GM12878 (cell line): Measurements from ENCODE around the gene PDZRN3. TPM values are rescaled to one million over a fixed set of nuclear protein-coding genes. Genes with fewer than 3 reads are reported as not detected.

Experiments used
- ATAC-seq: fragments of 200-7000 bp; cut with Tn5 transposase; 3 replicates; pipeline ENCODE4 v1.9.1; 2020; ENCODE audit warnings: mild to moderate bottlenecking, moderate library complexity
- BruUV-seq: library from RNA; stranded (reverse); fragments of 400-500 nt; replicated peaks from 2 replicates; lab custom pipeline; 2021; lab: Mats Ljungman, UMichigan
- CTCF ChIA-PET: fragments of 300-600 bp; sonication (Branson Sonifier 250); formaldehyde crosslinking; extraction: SDS; loops from one replicate; lab custom pipeline; 2021; ENCODE audit warnings: inconsistent platforms; lab: Yijun Ruan, JAX
- POLR2A ChIA-PET: fragments of 350-600 bp; formaldehyde crosslinking; extraction: SDS; loops from one replicate; lab custom pipeline; 2021; ENCODE audit warnings: inconsistent platforms; lab: Charles Lee
- RAD21 ChIA-PET: fragments of 300-600 bp; sonication (Branson Sonifier 250); formaldehyde crosslinking; loops from one replicate; lab custom pipeline; 2023; ENCODE audit warnings: antibody characterized with exemption; ENCODE audit not compliant: unreplicated experiment; lab: Charles Lee
- SMC1A ChIA-PET: fragments of 300-600 bp; sonication (Branson Sonifier 250); formaldehyde crosslinking; loops from one replicate; lab custom pipeline; 2023; ENCODE audit not compliant: unreplicated experiment, uncharacterized antibody; lab: Charles Lee
- DNase-seq: peaks from one replicate; pipeline ENCODE4 v3.0.0-alpha.2; 2011; ENCODE audit warnings: low read depth, low spot score
- FAIRE-seq: peaks from 3 replicates; lab custom pipeline; 2011; peaks lifted over from hg19 to GRCh38; lab: Jason Lieb, UNC
- H2AFZ ChIP-seq: 2 replicates; pipeline ENCODE4 v1.6.0; 2011; ENCODE audit warnings: low read depth, low read length, control low read depth; ENCODE audit not compliant: control insufficient read depth
- H3K27ac ChIP-seq: 2 replicates; pipeline ENCODE4 v1.5.1; 2011; ENCODE audit warnings: control low read depth; ENCODE audit not compliant: control insufficient read depth, insufficient read depth
- H3K27me3 ChIP-seq, 2 experiments: replicated peaks in 1 of 2; 2 replicates each; pipeline versions ENCODE4 v1.6.0 to v1.6.1; 2011; ENCODE audit warnings: low read length in 1 of 2; ENCODE audit not compliant: control insufficient read depth in 2 of 2, insufficient read depth in 2 of 2
- H3K36me3 ChIP-seq, 2 experiments: 2 replicates each; pipeline ENCODE4 v1.5.1; 2011; ENCODE audit warnings: low read length in 1 of 2; ENCODE audit not compliant: control insufficient read depth in 2 of 2, insufficient read depth in 2 of 2
- H3K4me1 ChIP-seq: 2 replicates; pipeline ENCODE4 v1.6.1; 2011; ENCODE audit warnings: mild to moderate bottlenecking, low read length, moderate library complexity, mixed read lengths; ENCODE audit not compliant: control insufficient read depth, insufficient read depth
- H3K4me2 ChIP-seq: 2 replicates; pipeline ENCODE4 v1.6.0; 2011; ENCODE audit warnings: control low read depth; ENCODE audit not compliant: control insufficient read depth, insufficient read depth
- H3K4me3 ChIP-seq: fragments of 200-600 bp; sonication (generic); 2 replicates; pipeline ENCODE4 v1.5.1; 2016
- H3K79me2 ChIP-seq: 2 replicates; pipeline ENCODE4 v1.6.0; 2011; ENCODE audit warnings: low read length; ENCODE audit not compliant: control insufficient read depth, insufficient read depth
- H3K9ac ChIP-seq: 2 replicates; pipeline ENCODE4 v1.8.0; 2011; ENCODE audit warnings: low read length, control low read depth, mixed read lengths; ENCODE audit not compliant: control insufficient read depth, insufficient read depth
- H3K9me3 ChIP-seq: replicated peaks from 3 replicates; pipeline ENCODE4 v1.5.1; 2011; ENCODE audit warnings: mild to moderate bottlenecking, low read length; ENCODE audit not compliant: control insufficient read depth, insufficient read depth
- H4K20me1 ChIP-seq: 2 replicates; pipeline ENCODE4 v1.6.0; 2011; ENCODE audit not compliant: control insufficient read depth, insufficient read depth
- BHLHE40 ChIP-seq, 2 experiments: fragments of 450-650 bp in 1 of 2; IDR thresholded peaks; 2 replicates each; pipeline ENCODE4 v1.6.1; 2011 to 2017; ENCODE audit warnings: low read depth in 2 of 2, borderline replicate concordance in 1 of 2, improper control_type of control experiment in 1 of 2, low read length in 1 of 2, mild to moderate bottlenecking in 1 of 2
- BRCA1 ChIP-seq: IDR thresholded peaks from 2 replicates; pipeline ENCODE4 v1.6.1; 2011; ENCODE audit warnings: low read depth, low read length, improper control_type of control experiment
- HDAC6 ChIP-seq: fragments of 200-600 bp; sonication (generic); IDR thresholded peaks from one replicate; pipeline ENCODE4 v1.8.0; 2017; ENCODE audit warnings: antibody characterized with exemption; ENCODE audit not compliant: unreplicated experiment
- MLLT1 ChIP-seq: fragments of 450-650 bp; IDR thresholded peaks from 2 replicates; pipeline ENCODE4 v1.6.1; 2016; ENCODE audit warnings: mild to moderate bottlenecking
- NRF1 ChIP-seq: conservative IDR thresholded peaks from 2 replicates; pipeline ENCODE4 v1.6.1; 2011; ENCODE audit warnings: mild to moderate bottlenecking, low read depth, low read length, improper control_type of control experiment
- PML ChIP-seq: IDR thresholded peaks from 2 replicates; pipeline ENCODE4 v1.6.1; 2012; ENCODE audit warnings: low read length, inconsistent platforms
- POLR2AphosphoS5 ChIP-seq: IDR thresholded peaks from 2 replicates; pipeline ENCODE4 v1.6.1; 2011; ENCODE audit warnings: mild to moderate bottlenecking, low read length, inconsistent platforms
- POU2F2 ChIP-seq: IDR thresholded peaks from 3 replicates; pipeline ENCODE4 v1.6.1; 2011; ENCODE audit warnings: low read depth, mild to moderate bottlenecking, low read length, borderline replicate concordance
- RB1 ChIP-seq: fragments of 450-650 bp; formaldehyde crosslinking; IDR thresholded peaks from 2 replicates; pipeline ENCODE4 v1.6.1; 2017; ENCODE audit warnings: mild to moderate bottlenecking, borderline replicate concordance
- SREBF1 ChIP-seq: IDR thresholded peaks from 2 replicates; pipeline ENCODE4 v1.6.1; 2012; ENCODE audit warnings: mild to moderate bottlenecking, low read length
- USF1 ChIP-seq: IDR thresholded peaks from 2 replicates; pipeline ENCODE4 v1.6.1; 2011; ENCODE audit warnings: borderline replicate concordance, low read depth, mild to moderate bottlenecking, moderate library complexity, mixed read lengths, low read length; ENCODE audit not compliant: insufficient read depth; ENCODE audit errors: extremely low read length
- ZNF207 ChIP-seq: fragments of 450-650 bp; IDR thresholded peaks from 2 replicates; pipeline ENCODE4 v1.6.1; 2014; ENCODE audit warnings: antibody characterized with exemption, mild to moderate bottlenecking, borderline replicate concordance
- ZZZ3 ChIP-seq: IDR thresholded peaks from 2 replicates; pipeline ENCODE4 v1.6.1; 2011; ENCODE audit warnings: low read depth; ENCODE audit not compliant: control insufficient read depth, insufficient read length
- WGBS: methylation state at CpG from one replicate; pipeline ENCODE4 v1.1.6; 2016; ENCODE audit warnings: low lambda C conversion rate; ENCODE audit not compliant: insufficient replicate concordance, insufficient coverage; ENCODE audit errors: missing lambda C conversion rate; 5-methylcytosine and 5-hydroxymethylcytosine counted together
- in situ Hi-C: fragments of 300-500 bp; cut with MboI; formaldehyde crosslinking; loops from 9 replicates; pipeline ENCODE4 v1.14.3; 2018; ENCODE audit warnings: mixed read lengths
- intact Hi-C: fragments of 100-400 bp; cut with micrococcal nuclease; formaldehyde crosslinking; loops from one replicate; pipeline ENCODE4 v1.14.2; 2022; ENCODE audit not compliant: unreplicated experiment
- polyA plus RNA-seq, 11 experiments: library from polyadenylated mRNA; depleted of rRNA in 4 of 11; unstranded in 6 of 11; stranded (reverse) in 5 of 11; fragments of >200 nt; fragmentation: Nextera tagmentation in 4 of 11; fragmentation: Illumina TruSeq in 1 of 11; extraction: Ambion mirVana in 4 of 11; extraction: Trizol in 1 of 11; gene quantifications; 1 replicate in 1 of 11; 2 replicates in 10 of 11; pipeline versions ENCODE4 v1.2.1 to v1.2.3, GENCODE V29; 2011 to 2016; ENCODE audit warnings: inconsistent platforms in 2 of 11, missing spikeins in 2 of 11, low read depth in 1 of 11
- total RNA-seq, 4 experiments: library from RNA; depleted of rRNA in 3 of 4; stranded (reverse); fragments of >200 nt in 3 of 4; fragmentation: Illumina TruSeq in 1 of 4; extraction: Trizol in 1 of 4; gene quantifications; 2 replicates each; pipeline versions ENCODE4 v1.2.1 to v1.2.3, GENCODE V29; 2013 to 2021

Gene PDZRN3
- total and polyA plus RNA-seq, 10 of the 15 experiments (the other 5 are each of a cell fraction or from before 2014, with no cell fraction given), result 0.07 to 0.37 (median 0.12) TPM; not detected in 6

- intact Hi-C loops, result no loop called here
- FAIRE-seq, result no peak
- DNase-seq, result no peak
- no TSS peak for BruUV-seq
- H3K9me3 ChIP-seq, result no peaks in the 10 kb centered on the region
- no peaks in the 10 kb centered on the region for H3K27me3 ChIP-seq
- no peaks in the 10 kb centered on the region for H3K4me1 ChIP-seq
- 94% methylated on average over 6 of the region's 6 CpGs for WGBS
- no peak overlapping the region for H3K4me3 ChIP-seq
- ChIA-PET CTCF (no interaction called here), RAD21 (no interaction called here), SMC1A (no interaction called here), POLR2A (no interaction called here)
- H4K20me1 ChIP-seq, result no peaks in the 10 kb centered on the region
- no peaks in the 10 kb centered on the region for H3K79me2 ChIP-seq
- H3K36me3 ChIP-seq, result no peaks in the 10 kb centered on the region
- H3K4me2 ChIP-seq, result no peak overlapping the region
- ATAC-seq, result no peak
- H2AFZ ChIP-seq, result no peak overlapping the region
- no peak overlapping the region for H3K9ac ChIP-seq
- in situ Hi-C loops, result no loop called here
- no peak for TF ChIP-seq BRCA1
- TF ChIP-seq PML, result no peak
- no peak for TF ChIP-seq POLR2AphosphoS5
- H3K27ac ChIP-seq, result no peak overlapping the region
These were observed 182.6 kb downstream of the PDZRN3 start for GRCh38 chr3:73442152-73442551.

- TF ChIP-seq ZZZ3, result no peak
- TF ChIP-seq POU2F2, result no peak
- TF ChIP-seq USF1, result no peak
- no peak for TF ChIP-seq HDAC6
- no peak for TF ChIP-seq ZNF207
- TF ChIP-seq BHLHE40 (IDR thresholded peaks at IDR 0.05; ENCODE audit: borderline replicate concordance in 1 of 2, low read depth in 2 of 2, low read length in 1 of 2), result no peak
- no peak for TF ChIP-seq PML
- no peak for TF ChIP-seq SREBF1
- TF ChIP-seq RB1, result no peak
- no peak for TF ChIP-seq MLLT1
- TF ChIP-seq NRF1, result no peak
- Histone ChIP-seq H3K9ac (no peak overlapping the region), H3K36me3 (no peaks in the 10 kb centered on the region), H2AFZ (no peak overlapping the region), H3K27ac (no peak overlapping the region), H4K20me1 (no peaks in the 10 kb centered on the region), H3K4me3 (no peak overlapping the region), H3K4me2 (no peak overlapping the region), H3K27me3 (no peaks in the 10 kb centered on the region), H3K9me3 (no peaks in the 10 kb centered on the region), H3K4me1 (no peaks in the 10 kb centered on the region), H3K79me2 (no peaks in the 10 kb centered on the region)
- ChIA-PET CTCF (interaction anchor here (1.0 to 1.6 kb wide), 3 partner anchors 9 to 65 kb away, joined by 3 to 7 read pairs (median 4); no protein-coding TSS in a partner anchor), POLR2A (no interaction called here), SMC1A (interaction anchor here (1.4 kb wide), 1 partner anchor 336 kb away, joined by 3 read pairs; no protein-coding TSS in a partner anchor), RAD21 (no interaction called here)
- no TSS peak for BruUV-seq
- 50% methylated on average over 3 of the region's 3 CpGs for WGBS
- DNase-seq, result no peak
- in situ Hi-C loops, result no loop called here
- intact Hi-C loops, result no loop called here
- ATAC-seq, result no peak
- no peak for FAIRE-seq
These were observed 186.9 kb downstream of the PDZRN3 start for GRCh38 chr3:73437828-73438227.
